PC-3 (cell line): Measurements from ENCODE around the gene KRT7. TPM values are rescaled to one million over a fixed set of nuclear protein-coding genes. Genes with fewer than 3 reads are reported as not detected.

ENCODE experiments used
- ATAC-seq: fragments of 200-7000 bp; cut with Tn5 transposase; 2 replicates; pipeline ENCODE4 v1.9.1; 2020; ENCODE audit warnings: mild to moderate bottlenecking, moderate library complexity
- BruUV-seq: library from RNA; stranded (reverse); fragments of 400-500 nt; replicated peaks from 2 replicates; lab custom pipeline; 2021; lab: Mats Ljungman, UMichigan
- CTCF ChIA-PET: fragments of 300-600 bp; sonication (Branson Sonifier 250); formaldehyde crosslinking; loops from one replicate; lab custom pipeline; 2022; ENCODE audit warnings: antibody characterized with exemption; lab: Charles Lee
- POLR2A ChIA-PET: fragments of 300-600 bp; sonication (Branson Sonifier 250); formaldehyde crosslinking; loops from one replicate; lab custom pipeline; 2022; ENCODE audit warnings: antibody characterized with exemption; ENCODE audit not compliant: unreplicated experiment; lab: Charles Lee
- DNase-seq: peaks from one replicate; pipeline ENCODE4 v3.0.0-alpha.2; 2015
- H2AFZ ChIP-seq: fragments of 300-600 bp; sonication (generic); 2 replicates; pipeline ENCODE4 v1.6.0; 2016; ENCODE audit warnings: antibody characterized with exemption, low read length
- H3F3A ChIP-seq: fragments of 300-600 bp; sonication (generic); one replicate; pipeline ENCODE4 v1.6.0; 2017; ENCODE audit warnings: antibody characterized with exemption, low read length, control low read depth, mild to moderate bottlenecking; ENCODE audit not compliant: unreplicated experiment
- H3K27ac ChIP-seq: fragments of 300-600 bp; sonication (generic); 2 replicates; pipeline ENCODE4 v1.5.1; 2016; ENCODE audit warnings: mild to moderate bottlenecking, low read length
- H3K27me3 ChIP-seq: fragments of 300-600 bp; sonication (generic); 2 replicates; pipeline ENCODE4 v1.6.1; 2016; ENCODE audit warnings: low read length, mixed read lengths
- H3K36me3 ChIP-seq: fragments of 300-600 bp; sonication (generic); 2 replicates; pipeline ENCODE4 v1.6.1; 2016; ENCODE audit warnings: low read depth, mixed run types, low read length, mixed read lengths
- H3K4me1 ChIP-seq: fragments of 300-600 bp; sonication (generic); 2 replicates; pipeline ENCODE4 v1.5.1; 2016; ENCODE audit warnings: low read length; ENCODE audit not compliant: insufficient read depth
- H3K4me2 ChIP-seq: fragments of 300-600 bp; sonication (generic); 2 replicates; pipeline ENCODE4 v1.6.0; 2016; ENCODE audit warnings: low read length
- H3K4me3 ChIP-seq: fragments of 300-600 bp; sonication (generic); 2 replicates; pipeline ENCODE4 v1.5.1; 2016; ENCODE audit warnings: mild to moderate bottlenecking, low read length, mixed read lengths
- H3K79me2 ChIP-seq: fragments of 300-600 bp; sonication (generic); 2 replicates; pipeline ENCODE4 v1.6.1; 2017; ENCODE audit warnings: low read length, mixed read lengths
- H3K9ac ChIP-seq: fragments of 300-600 bp; sonication (generic); 2 replicates; pipeline ENCODE4 v1.6.0; 2016; ENCODE audit warnings: mild to moderate bottlenecking, low read length
- H3K9me2 ChIP-seq: fragments of 300-600 bp; sonication (generic); replicated peaks from 2 replicates; pipeline ENCODE4 v1.6.1; 2016; ENCODE audit warnings: mixed run types, low read length, mixed read lengths
- H3K9me3 ChIP-seq: fragments of 300-600 bp; sonication (generic); 2 replicates; pipeline ENCODE4 v1.6.1; 2016; ENCODE audit warnings: low read length, mixed read lengths
- H4K20me1 ChIP-seq: fragments of 300-600 bp; sonication (generic); 2 replicates; pipeline ENCODE4 v1.6.1; 2016; ENCODE audit warnings: low read length, mixed read lengths
- EZH2 ChIP-seq: fragments of 300-600 bp; sonication (generic); IDR thresholded peaks from one replicate; pipeline ENCODE4 v1.6.1; 2017; ENCODE audit warnings: antibody characterized with exemption, mild to moderate bottlenecking, low read length; ENCODE audit not compliant: unreplicated experiment
- EZH2phosphoT487 ChIP-seq: fragments of 300-600 bp; sonication (generic); IDR thresholded peaks from 2 replicates; pipeline ENCODE4 v1.6.1; 2018; ENCODE audit warnings: mild to moderate bottlenecking, antibody characterized with exemption, low read length, borderline replicate concordance
- intact Hi-C: fragments of 100-400 bp; cut with micrococcal nuclease; formaldehyde crosslinking; loops from 2 replicates; pipeline ENCODE4 v1.9.0; 2023
- total RNA-seq: library from RNA; depleted of rRNA; stranded (reverse); fragments of >200 nt; gene quantifications from 2 replicates; pipeline ENCODE4 v1.2.3, GENCODE V29; 2014
- TF ChIP-seq, protein P1 (sequence below): fragments of 300-600 bp; sonication (generic); conservative IDR thresholded peaks from 2 replicates; pipeline ENCODE4 v1.5.1; 2017; ENCODE audit warnings: antibody characterized with exemption, low read depth, mild to moderate bottlenecking, low read length

Gene KRT7
- total RNA-seq, 1 experiment from 2014 or later, result 2,144 TPM

DNA sequence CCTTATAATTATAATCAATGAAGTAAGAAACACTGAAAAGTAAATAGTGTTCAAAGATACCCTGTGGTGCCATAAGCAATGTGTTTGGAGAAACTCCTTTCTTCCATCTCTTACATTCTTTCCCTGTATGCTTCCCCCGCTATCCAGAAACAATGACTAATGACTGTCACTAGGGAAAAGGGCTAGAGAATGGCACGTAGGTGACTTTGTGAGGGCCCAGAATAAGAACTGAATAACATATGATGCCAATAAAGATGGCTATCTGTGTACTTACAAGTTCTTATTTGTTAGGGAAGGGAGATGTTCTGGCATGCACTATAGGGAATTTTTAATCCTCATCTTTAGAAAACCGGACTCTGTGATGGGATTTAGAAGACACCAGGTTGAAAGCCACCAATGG lies 4.7 kb upstream of the KRT7 start:
- DNase-seq, result peak; percentile 80
- POLR2A ChIA-PET, result interaction anchor here (0.6 kb wide), 1 partner anchor 38 kb away, joined by 3 read pairs; no protein-coding TSS in a partner anchor

GRCh38 chr12:52228931-52229330 lies 4.1 kb upstream of the KRT7 start:
- Histone ChIP-seq H3K9me2 (no peaks in the 10 kb centered on the region), H3K4me1 (peaks cover 56% of the 10 kb centered on the region), H2AFZ (no peak overlapping the region), H3K4me3 (no peak overlapping the region), H3K27me3 (no peaks in the 10 kb centered on the region), H3K36me3 (0 out of 2 replicates have a peak, but pooled peaks cover 5% of the 10 kb centered on the region), H3K9me3 (no peaks in the 10 kb centered on the region), H3F3A (peaks cover 4% of the 10 kb centered on the region), H3K9ac (no peak overlapping the region; the same call in 1 of the 2 replicates), H4K20me1 (0 out of 2 replicates have a peak, but pooled peaks cover 4% of the 10 kb centered on the region), H3K27ac (peak overlapping the region; percentile 91), H3K4me2 (peak overlapping the region; percentile 99), H3K79me2 (peaks cover 34% of the 10 kb centered on the region)
- intact Hi-C loops, result no loop called here
- no peak for ATAC-seq
- BruUV-seq, result no TSS peak
- ChIA-PET CTCF (no interaction called here), POLR2A (interaction anchor here (1.3 kb wide), 1 partner anchor 82 kb away, joined by 4 read pairs; no protein-coding TSS in a partner anchor)
- TF ChIP-seq, protein P1, sequence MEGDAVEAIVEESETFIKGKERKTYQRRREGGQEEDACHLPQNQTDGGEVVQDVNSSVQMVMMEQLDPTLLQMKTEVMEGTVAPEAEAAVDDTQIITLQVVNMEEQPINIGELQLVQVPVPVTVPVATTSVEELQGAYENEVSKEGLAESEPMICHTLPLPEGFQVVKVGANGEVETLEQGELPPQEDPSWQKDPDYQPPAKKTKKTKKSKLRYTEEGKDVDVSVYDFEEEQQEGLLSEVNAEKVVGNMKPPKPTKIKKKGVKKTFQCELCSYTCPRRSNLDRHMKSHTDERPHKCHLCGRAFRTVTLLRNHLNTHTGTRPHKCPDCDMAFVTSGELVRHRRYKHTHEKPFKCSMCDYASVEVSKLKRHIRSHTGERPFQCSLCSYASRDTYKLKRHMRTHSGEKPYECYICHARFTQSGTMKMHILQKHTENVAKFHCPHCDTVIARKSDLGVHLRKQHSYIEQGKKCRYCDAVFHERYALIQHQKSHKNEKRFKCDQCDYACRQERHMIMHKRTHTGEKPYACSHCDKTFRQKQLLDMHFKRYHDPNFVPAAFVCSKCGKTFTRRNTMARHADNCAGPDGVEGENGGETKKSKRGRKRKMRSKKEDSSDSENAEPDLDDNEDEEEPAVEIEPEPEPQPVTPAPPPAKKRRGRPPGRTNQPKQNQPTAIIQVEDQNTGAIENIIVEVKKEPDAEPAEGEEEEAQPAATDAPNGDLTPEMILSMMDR, result no peak
- TF ChIP-seq EZH2 (no peak), EZH2phosphoT487 (no peak)
- peak; percentile 48 for DNase-seq

More for the DNA sequence above, 4.7 kb upstream of the KRT7 start:
- Histone ChIP-seq H3K9ac (no peak overlapping the region), H4K20me1 (no peaks in the 10 kb centered on the region), H3K36me3 (no peaks in the 10 kb centered on the region), H2AFZ (no peak overlapping the region), H3K4me1 (peaks cover 60% of the 10 kb centered on the region), H3K4me2 (peak overlapping the region; percentile 99), H3K27me3 (no peaks in the 10 kb centered on the region), H3K4me3 (no peak overlapping the region), H3F3A (peaks cover 4% of the 10 kb centered on the region), H3K9me3 (no peaks in the 10 kb centered on the region), H3K79me2 (peaks cover 29% of the 10 kb centered on the region), H3K27ac (peak overlapping the region; percentile 91), H3K9me2 (no peaks in the 10 kb centered on the region)
- intact Hi-C loops, result no loop called here
- peak; percentile 5; the same call in 1 of the 2 replicates for ATAC-seq
- no peak for TF ChIP-seq EZH2phosphoT487
- no peak for TF ChIP-seq EZH2
- TF ChIP-seq, protein P1, result no peak
- no TSS peak for BruUV-seq
- CTCF ChIA-PET, result no interaction called here

GRCh38 chr12:52229836-52230343 lies 3.2 kb upstream of the KRT7 start:
- peaks cover 44% of the 10 kb centered on the region for H3K79me2 ChIP-seq
- TF ChIP-seq EZH2phosphoT487, result no peak
- TF ChIP-seq EZH2, result no peak
- TF ChIP-seq, protein P1, result no peak
- POLR2A ChIA-PET, result interaction anchor here (1.3 kb wide), 1 partner anchor 83 kb away, joined by 4 read pairs; no protein-coding TSS in a partner anchor
- ATAC-seq (peak; percentile 2; the same call in 1 of the 2 replicates), DNase-seq (no peak)
- peaks cover 14% of the 10 kb centered on the region for H4K20me1 ChIP-seq
- intact Hi-C loops, result loop anchor here (2.0 kb wide), 2 partner anchors 37 to 51 kb away; partner anchors contain the start of gene KRT80
- peak overlapping the region; percentile 91 for H3K27ac ChIP-seq
- peaks cover 14% of the 10 kb centered on the region for H3K36me3 ChIP-seq
- no peak overlapping the region for H3K4me3 ChIP-seq
- H3K9me3 ChIP-seq, result no peaks in the 10 kb centered on the region
- no peaks in the 10 kb centered on the region for H3K27me3 ChIP-seq
- peaks cover 10% of the 10 kb centered on the region for H3F3A ChIP-seq
- CTCF ChIA-PET, result no interaction called here
- peak overlapping the region; percentile 20; the same call in 1 of the 2 replicates for H3K9ac ChIP-seq
- peak overlapping the region; percentile 99 for H3K4me2 ChIP-seq
- BruUV-seq, result no TSS peak
- no peak overlapping the region for H2AFZ ChIP-seq
- peaks cover 54% of the 10 kb centered on the region for H3K4me1 ChIP-seq
- no peaks in the 10 kb centered on the region for H3K9me2 ChIP-seq
